PC-3 (cell line): ENCODE results near the gene HENMT1. TPM values are rescaled to one million over a fixed set of nuclear protein-coding genes. Genes with fewer than 3 reads are reported as not detected.

Source experiments
- ATAC-seq: fragments of 200-7000 bp; cut with Tn5 transposase; 2 replicates; pipeline ENCODE4 v1.9.1; 2020; ENCODE audit warnings: mild to moderate bottlenecking, moderate library complexity
- BruUV-seq: library from RNA; stranded (reverse); fragments of 400-500 nt; replicated peaks from 2 replicates; lab custom pipeline; 2021; lab: Mats Ljungman, UMichigan
- CTCF ChIA-PET: fragments of 300-600 bp; sonication (Branson Sonifier 250); formaldehyde crosslinking; loops from one replicate; lab custom pipeline; 2022; ENCODE audit warnings: antibody characterized with exemption; lab: Charles Lee
- POLR2A ChIA-PET: fragments of 300-600 bp; sonication (Branson Sonifier 250); formaldehyde crosslinking; loops from one replicate; lab custom pipeline; 2022; ENCODE audit warnings: antibody characterized with exemption; ENCODE audit not compliant: unreplicated experiment; lab: Charles Lee
- DNase-seq: peaks from one replicate; pipeline ENCODE4 v3.0.0-alpha.2; 2015
- H2AFZ ChIP-seq: fragments of 300-600 bp; sonication (generic); 2 replicates; pipeline ENCODE4 v1.6.0; 2016; ENCODE audit warnings: antibody characterized with exemption, low read length
- H3F3A ChIP-seq: fragments of 300-600 bp; sonication (generic); one replicate; pipeline ENCODE4 v1.6.0; 2017; ENCODE audit warnings: antibody characterized with exemption, low read length, control low read depth, mild to moderate bottlenecking; ENCODE audit not compliant: unreplicated experiment
- H3K27ac ChIP-seq: fragments of 300-600 bp; sonication (generic); 2 replicates; pipeline ENCODE4 v1.5.1; 2016; ENCODE audit warnings: mild to moderate bottlenecking, low read length
- H3K27me3 ChIP-seq: fragments of 300-600 bp; sonication (generic); 2 replicates; pipeline ENCODE4 v1.6.1; 2016; ENCODE audit warnings: low read length, mixed read lengths
- H3K36me3 ChIP-seq: fragments of 300-600 bp; sonication (generic); 2 replicates; pipeline ENCODE4 v1.6.1; 2016; ENCODE audit warnings: low read depth, mixed run types, low read length, mixed read lengths
- H3K4me1 ChIP-seq: fragments of 300-600 bp; sonication (generic); 2 replicates; pipeline ENCODE4 v1.5.1; 2016; ENCODE audit warnings: low read length; ENCODE audit not compliant: insufficient read depth
- H3K4me2 ChIP-seq: fragments of 300-600 bp; sonication (generic); 2 replicates; pipeline ENCODE4 v1.6.0; 2016; ENCODE audit warnings: low read length
- H3K4me3 ChIP-seq: fragments of 300-600 bp; sonication (generic); 2 replicates; pipeline ENCODE4 v1.5.1; 2016; ENCODE audit warnings: mild to moderate bottlenecking, low read length, mixed read lengths
- H3K79me2 ChIP-seq: fragments of 300-600 bp; sonication (generic); 2 replicates; pipeline ENCODE4 v1.6.1; 2017; ENCODE audit warnings: low read length, mixed read lengths
- H3K9ac ChIP-seq: fragments of 300-600 bp; sonication (generic); 2 replicates; pipeline ENCODE4 v1.6.0; 2016; ENCODE audit warnings: mild to moderate bottlenecking, low read length
- H3K9me2 ChIP-seq: fragments of 300-600 bp; sonication (generic); replicated peaks from 2 replicates; pipeline ENCODE4 v1.6.1; 2016; ENCODE audit warnings: mixed run types, low read length, mixed read lengths
- H3K9me3 ChIP-seq: fragments of 300-600 bp; sonication (generic); 2 replicates; pipeline ENCODE4 v1.6.1; 2016; ENCODE audit warnings: low read length, mixed read lengths
- H4K20me1 ChIP-seq: fragments of 300-600 bp; sonication (generic); 2 replicates; pipeline ENCODE4 v1.6.1; 2016; ENCODE audit warnings: low read length, mixed read lengths
- CTCF ChIP-seq: fragments of 300-600 bp; sonication (generic); conservative IDR thresholded peaks from 2 replicates; pipeline ENCODE4 v1.5.1; 2017; ENCODE audit warnings: antibody characterized with exemption, low read depth, mild to moderate bottlenecking, low read length
- EZH2 ChIP-seq: fragments of 300-600 bp; sonication (generic); IDR thresholded peaks from one replicate; pipeline ENCODE4 v1.6.1; 2017; ENCODE audit warnings: antibody characterized with exemption, mild to moderate bottlenecking, low read length; ENCODE audit not compliant: unreplicated experiment
- EZH2phosphoT487 ChIP-seq: fragments of 300-600 bp; sonication (generic); IDR thresholded peaks from 2 replicates; pipeline ENCODE4 v1.6.1; 2018; ENCODE audit warnings: mild to moderate bottlenecking, antibody characterized with exemption, low read length, borderline replicate concordance
- intact Hi-C: fragments of 100-400 bp; cut with micrococcal nuclease; formaldehyde crosslinking; loops from 2 replicates; pipeline ENCODE4 v1.9.0; 2023
- total RNA-seq: library from RNA; depleted of rRNA; stranded (reverse); fragments of >200 nt; gene quantifications from 2 replicates; pipeline ENCODE4 v1.2.3, GENCODE V29; 2014

The HENMT1 gene
- total RNA-seq, 1 experiment from 2014 or later = 1.3 TPM

GRCh38 chr1:108609483-108610049 is 51.3 kb downstream of the HENMT1 start:
- Histone ChIP-seq H3K4me3 (no peak overlapping the region), H3K36me3 (no peaks in the 10 kb centered on the region), H3K27me3 (no peaks in the 10 kb centered on the region), H3K9me2 (no peaks in the 10 kb centered on the region), H2AFZ (no peak overlapping the region), H3K4me2 (no peak overlapping the region), H3K9me3 (no peaks in the 10 kb centered on the region), H3K4me1 (peaks cover 6% of the 10 kb centered on the region), H3K79me2 (no peaks in the 10 kb centered on the region), H3K9ac (no peak overlapping the region), H3K27ac (no peak overlapping the region), H4K20me1 (no peaks in the 10 kb centered on the region), H3F3A (no peaks in the 10 kb centered on the region)
- intact Hi-C loops = no loop called here
- BruUV-seq = no TSS peak
- TF ChIP-seq CTCF (no peak), EZH2phosphoT487 (no peak), EZH2 (no peak)
- POLR2A ChIA-PET = no interaction called here
- CTCF ChIA-PET = no interaction called here
- ATAC-seq (no peak), DNase-seq (no peak)

GRCh38 chr1:108606478-108606877 is 54.4 kb downstream of the HENMT1 start:
- Histone ChIP-seq H3K27me3 (no peaks in the 10 kb centered on the region), H3K4me2 (no peak overlapping the region), H4K20me1 (no peaks in the 10 kb centered on the region), H3K79me2 (no peaks in the 10 kb centered on the region), H3F3A (no peaks in the 10 kb centered on the region), H2AFZ (no peak overlapping the region), H3K4me3 (no peak overlapping the region), H3K9ac (no peak overlapping the region), H3K9me2 (no peaks in the 10 kb centered on the region), H3K27ac (no peak overlapping the region), H3K36me3 (no peaks in the 10 kb centered on the region), H3K4me1 (peaks cover 6% of the 10 kb centered on the region), H3K9me3 (no peaks in the 10 kb centered on the region)
- DNase-seq (no peak), ATAC-seq (no peak)
- BruUV-seq = no TSS peak
- CTCF ChIA-PET = no interaction called here
- intact Hi-C loops = no loop called here
- POLR2A ChIA-PET = no interaction called here
- no peak for TF ChIP-seq EZH2
- TF ChIP-seq EZH2phosphoT487 = no peak
- TF ChIP-seq CTCF = no peak

GRCh38 chr1:108605633-108606032 is 55.3 kb downstream of the HENMT1 start:
- ChIA-PET CTCF (interaction anchor here (0.6 kb wide), 1 partner anchor 41 kb away, joined by 3 read pairs; no protein-coding TSS in a partner anchor), POLR2A (no interaction called here)
- no peak overlapping the region for H3K9ac ChIP-seq
- no peaks in the 10 kb centered on the region for H4K20me1 ChIP-seq
- H3K79me2 ChIP-seq = no peaks in the 10 kb centered on the region
- no peak overlapping the region for H2AFZ ChIP-seq
- intact Hi-C loops = no loop called here
- H3K9me3 ChIP-seq = no peaks in the 10 kb centered on the region
- ATAC-seq (peak; percentile 66), DNase-seq (peak; percentile 40)
- H3K4me2 ChIP-seq = no peak overlapping the region
- H3K9me2 ChIP-seq = no peaks in the 10 kb centered on the region
- H3K27ac ChIP-seq = peak overlapping the region; percentile 15; the same call in 1 of the 2 replicates
- no TSS peak for BruUV-seq
- no peaks in the 10 kb centered on the region for H3K36me3 ChIP-seq
- H3K4me1 ChIP-seq = peaks cover 6% of the 10 kb centered on the region
- TF ChIP-seq CTCF = no peak
- TF ChIP-seq EZH2phosphoT487 = no peak
- TF ChIP-seq EZH2 = no peak
- no peak overlapping the region for H3K4me3 ChIP-seq
- no peaks in the 10 kb centered on the region for H3K27me3 ChIP-seq
- no peaks in the 10 kb centered on the region for H3F3A ChIP-seq
